ENCODE results near the gene GDI2. TPM values are rescaled to one million over a fixed set of nuclear protein-coding genes. Genes with fewer than 3 reads are reported as not detected.
"Not testable (repeated sequence)": the region's sequence is repeated elsewhere in the genome, so short reads cannot be mapped to it uniquely, and the experiment has no call there.

The GDI2 gene
- total RNA-seq, 2 donors from 2014 or later, result 186 to 218 TPM

DNA sequence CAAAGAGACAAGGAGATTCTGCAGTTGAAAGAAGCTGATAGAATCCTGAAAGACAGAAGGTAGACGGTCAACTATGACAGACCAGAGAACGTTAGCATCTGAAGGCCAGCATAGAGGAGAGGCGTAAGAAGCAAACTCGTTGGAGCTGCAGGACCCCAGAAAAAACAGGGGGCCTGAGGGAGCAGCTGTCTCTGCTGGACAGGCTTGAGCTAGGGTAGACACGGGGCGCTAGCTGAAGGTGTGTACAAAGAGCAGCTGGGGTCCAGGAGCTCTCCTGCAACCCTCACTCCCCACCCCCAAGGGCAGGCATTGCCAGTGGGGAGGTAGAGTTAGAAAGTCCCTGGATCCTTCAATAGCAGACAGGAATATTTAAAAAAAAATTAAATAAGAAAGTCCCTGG is 14.6 kb upstream of the GDI2 start:
- Histone ChIP-seq H3K36me3 (no peaks in the 10 kb centered on the region), H3K4me3 (no peak overlapping the region), H3K9me3 (no peaks in the 10 kb centered on the region), H3K27me3 (replicated peaks; ENCODE audit: insufficient read depth) (no peaks in the 10 kb centered on the region), H3K27ac (no peak overlapping the region), H3K4me1 (replicated peaks) (peaks cover 1% of the 10 kb centered on the region)
- intact Hi-C loops (cut with DNase I), result no loop called here
- no peak for DNase-seq (ENCODE audit: low spot score)
- TF ChIP-seq CTCF (IDR thresholded peaks at IDR 0.05) (no peak), POLR2AphosphoS5 (IDR thresholded peaks at IDR 0.05) (no peak), POLR2A (IDR thresholded peaks at IDR 0.05) (no peak)
- 84% methylated on average over 6 of the region's 6 CpGs for WGBS

- DNase-seq (ENCODE audit: low spot score); H3K27me3 ChIP-seq (replicated peaks; ENCODE audit: insufficient read depth); H3K9me3 ChIP-seq; H3K27ac ChIP-seq; H3K4me1 ChIP-seq (replicated peaks); intact Hi-C loops (cut with DNase I); H3K36me3 ChIP-seq; H3K4me3 ChIP-seq: not testable (repeated sequence)
- WGBS, result 93% methylated on average over 6 of the region's 6 CpGs
Observed at GRCh38 chr10:5826511-5826910, 13.3 kb upstream of the GDI2 start.

- intact Hi-C loops (cut with DNase I), result loop anchor here (10.0 kb wide), 1 partner anchor 284 kb away; no protein-coding TSS in a partner anchor
- H3K36me3 ChIP-seq, result no peaks in the 10 kb centered on the region
- H3K9me3 ChIP-seq, result no peaks in the 10 kb centered on the region
- H3K27ac ChIP-seq, result no peak overlapping the region
- 82% methylated on average over 6 of the region's 6 CpGs for WGBS
- no peaks in the 10 kb centered on the region for H3K27me3 ChIP-seq (replicated peaks; ENCODE audit: insufficient read depth)
- H3K4me3 ChIP-seq, result no peak overlapping the region
- no peaks in the 10 kb centered on the region for H3K4me1 ChIP-seq (replicated peaks)
- TF ChIP-seq CTCF (IDR thresholded peaks at IDR 0.05) (no peak), POLR2AphosphoS5 (IDR thresholded peaks at IDR 0.05) (no peak), POLR2A (IDR thresholded peaks at IDR 0.05) (no peak)
- no peak for DNase-seq (ENCODE audit: low spot score)
Observed at GRCh38 chr10:5818894-5819293, 5.7 kb upstream of the GDI2 start.

DNA sequence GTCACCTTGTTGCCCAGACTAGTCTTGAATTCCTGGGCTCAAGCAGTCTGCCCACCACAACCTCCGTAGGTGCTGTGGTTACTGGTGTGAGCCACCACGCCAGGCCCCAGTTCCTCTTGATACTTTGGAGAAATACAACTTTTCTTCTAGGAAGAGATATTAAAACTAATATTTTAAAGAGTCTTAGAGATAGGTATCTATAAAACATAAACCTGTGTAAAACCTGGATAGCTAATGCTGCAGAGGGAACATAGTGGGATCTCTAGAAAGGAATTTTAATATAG is 4.8 kb upstream of the GDI2 start:
- intact Hi-C loops (cut with DNase I), result loop anchor here (10.0 kb wide), 1 partner anchor 283 kb away; no protein-coding TSS in a partner anchor
- Histone ChIP-seq H3K27ac (no peak overlapping the region), H3K9me3 (no peaks in the 10 kb centered on the region), H3K36me3 (no peaks in the 10 kb centered on the region), H3K4me1 (replicated peaks) (no peaks in the 10 kb centered on the region), H3K27me3 (replicated peaks; ENCODE audit: insufficient read depth) (no peaks in the 10 kb centered on the region), H3K4me3 (no peak overlapping the region)
- no peak for TF ChIP-seq CTCF (IDR thresholded peaks at IDR 0.05)
- no peak for TF ChIP-seq POLR2A (IDR thresholded peaks at IDR 0.05)
- no peak for TF ChIP-seq POLR2AphosphoS5 (IDR thresholded peaks at IDR 0.05)
- no peak for DNase-seq (ENCODE audit: low spot score)
- WGBS, result 92% methylated on average over 2 of the region's 2 CpGs

DNA sequence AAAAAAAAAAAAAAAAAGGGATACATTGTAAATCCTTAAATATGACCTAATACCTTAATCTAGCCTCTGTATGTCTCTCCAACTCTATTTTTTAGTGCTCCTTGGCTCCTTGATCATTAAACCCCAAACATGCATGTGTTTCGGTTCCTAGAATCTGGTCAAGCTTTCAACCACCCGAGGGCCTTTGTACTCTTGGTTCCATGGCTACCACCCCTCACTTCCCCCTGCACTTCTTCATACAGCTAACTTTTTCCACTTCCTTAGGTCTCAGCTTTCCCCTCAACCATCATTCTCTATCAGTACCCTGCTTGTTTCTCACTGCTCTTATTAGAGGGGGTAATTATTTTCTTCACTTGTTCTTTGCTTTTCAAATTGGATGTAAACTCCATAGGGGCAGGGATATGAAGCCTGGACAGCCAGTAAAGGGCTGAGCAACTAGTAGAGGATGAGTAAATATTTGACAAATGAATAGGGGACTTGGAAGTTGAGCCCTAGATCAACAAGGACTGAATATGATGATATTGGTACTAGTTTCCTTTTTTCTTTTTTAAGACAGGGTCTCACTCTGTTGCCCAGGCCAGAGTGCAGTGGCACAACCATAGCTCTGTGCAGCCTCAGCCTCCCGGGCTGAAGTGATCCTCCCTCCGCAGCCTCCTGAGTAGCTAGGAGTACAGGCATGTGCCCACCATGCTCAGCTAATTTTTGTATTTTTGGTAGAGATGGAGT is 4.3 kb upstream of the GDI2 start:
- H3K27ac ChIP-seq, result no peak overlapping the region
- no peaks in the 10 kb centered on the region for H3K9me3 ChIP-seq
- no peaks in the 10 kb centered on the region for H3K27me3 ChIP-seq (replicated peaks; ENCODE audit: insufficient read depth)
- intact Hi-C loops (cut with DNase I), result loop anchor here (10.0 kb wide), 1 partner anchor 283 kb away; no protein-coding TSS in a partner anchor
- no peak for DNase-seq (ENCODE audit: low spot score)
- WGBS, result 88% methylated on average over 4 of the region's 4 CpGs
- no peak overlapping the region for H3K4me3 ChIP-seq
- H3K36me3 ChIP-seq, result no peaks in the 10 kb centered on the region
- no peak for TF ChIP-seq POLR2AphosphoS5 (IDR thresholded peaks at IDR 0.05)
- TF ChIP-seq POLR2A (IDR thresholded peaks at IDR 0.05), result no peak
- TF ChIP-seq CTCF (IDR thresholded peaks at IDR 0.05), result no peak
- no peaks in the 10 kb centered on the region for H3K4me1 ChIP-seq (replicated peaks)

All from prostate gland (tissue), 2 donors.